CD4-positive, alpha-beta T cell treated with Interleukin-1 beta for 1 hour (primary cell): ENCODE measurements around the gene ABCF2.

ENCODE experiments used
- DNase-seq, 2 donors: peaks; one replicate each; pipeline ENCODE4 v3.0.0-alpha.2; 2020 to 2022

ABCF2 gene

DNA sequence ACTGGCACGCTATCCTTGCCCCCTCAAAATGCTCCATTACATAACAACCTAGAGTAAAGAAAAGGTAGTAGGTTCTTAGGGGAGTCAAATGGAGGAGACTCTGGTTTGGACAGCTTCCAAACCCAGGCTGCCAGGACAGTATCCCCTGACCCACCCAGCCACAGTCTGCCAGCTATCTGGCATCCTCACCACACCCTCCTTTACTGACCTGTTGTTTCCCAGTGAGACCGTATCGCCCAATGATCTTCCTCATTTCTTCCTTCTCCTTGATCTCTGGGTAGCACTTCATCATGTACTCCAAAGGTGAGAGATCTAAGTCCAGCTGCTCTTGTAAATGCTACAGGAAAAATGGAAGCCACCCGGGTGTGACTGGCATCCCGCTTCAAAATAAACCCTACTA is 11.6 kb downstream of the ABCF2 start:
- no peak for DNase-seq

DNA sequence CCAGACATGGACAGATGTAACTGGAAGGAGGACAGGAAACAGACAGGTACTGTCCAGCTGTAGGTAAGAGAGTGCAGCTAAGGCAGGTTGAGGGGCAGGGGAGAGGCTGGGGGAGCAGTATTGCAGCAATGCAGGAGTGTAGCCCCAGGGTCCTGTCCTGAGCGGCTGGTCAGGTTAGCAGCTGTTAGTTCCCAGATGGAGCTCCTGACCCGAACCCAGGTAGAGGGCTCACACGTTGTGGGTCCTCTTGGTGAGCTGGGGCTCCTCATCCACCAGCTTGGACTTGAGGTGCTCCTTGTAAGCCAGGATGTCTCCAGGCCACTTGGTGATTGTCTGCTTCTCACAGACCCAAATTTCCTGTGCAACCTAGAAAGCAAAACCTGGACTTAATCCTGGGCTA is 13.2 kb downstream of the ABCF2 start:
- no peak for DNase-seq

- DNase-seq = no peak
Measured at GRCh38 chr7:151212626-151213025, 14.4 kb downstream of the ABCF2 start.

- no peak for DNase-seq
Measured at GRCh38 chr7:151211155-151211772, 15.7 kb downstream of the ABCF2 start.

GRCh38 chr7:151210087-151210854 is 16.7 kb downstream of the ABCF2 start, which contains the start of gene H2BK1:
TSS of gene H2BK1 (minus strand) at chr7:151210488. CDS start at chr7:151210318, 170 bp downstream.
- DNase-seq = no peak

DNA sequence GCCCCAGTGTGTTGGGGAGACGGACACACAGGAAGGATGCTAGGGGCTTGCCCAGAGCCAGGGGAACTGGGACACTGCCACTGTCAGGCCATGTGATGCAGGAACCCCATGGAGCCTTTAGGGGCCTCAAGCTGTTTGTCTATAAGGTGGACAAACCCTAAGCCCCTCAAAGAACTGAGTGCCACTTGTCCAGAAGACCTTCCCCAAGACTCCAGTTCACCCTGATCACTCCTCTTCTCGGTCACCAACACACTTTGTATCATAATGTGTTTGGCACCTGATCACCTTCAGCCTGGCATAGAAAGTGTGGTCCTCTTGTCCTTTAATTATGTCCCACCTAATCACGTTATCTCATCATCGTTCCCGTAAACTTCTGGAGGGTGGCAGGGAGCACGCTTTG is 17.4 kb downstream of the ABCF2 start:
- DNase-seq = no peak

GRCh38 chr7:151208253-151208862 is 18.6 kb downstream of the ABCF2 start:
- no peak for DNase-seq

- DNase-seq = no peak
Measured at GRCh38 chr7:151207804-151208203, 19.2 kb downstream of the ABCF2 start.

DNA sequence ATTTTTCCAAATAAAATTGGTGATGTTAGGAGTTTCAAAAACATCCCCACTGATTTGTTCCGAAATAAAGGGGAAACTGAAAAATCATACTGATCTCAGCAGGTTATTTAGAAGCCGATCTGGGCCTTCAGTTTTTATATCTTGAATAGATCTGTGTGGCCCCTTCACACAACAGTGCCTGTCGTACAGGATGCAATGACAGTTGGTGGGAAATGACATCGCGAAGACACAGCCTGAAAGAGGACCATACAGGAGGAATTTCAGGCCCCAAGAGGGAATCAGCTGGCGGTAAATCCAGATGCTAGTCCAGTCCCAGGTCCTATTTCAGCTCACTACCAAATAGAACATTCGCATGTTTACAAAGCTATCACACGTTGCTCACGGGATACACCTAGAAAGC is 19.7 kb downstream of the ABCF2 start:
- peak in 1 of 2 donors; percentile 17 for DNase-seq

DNA sequence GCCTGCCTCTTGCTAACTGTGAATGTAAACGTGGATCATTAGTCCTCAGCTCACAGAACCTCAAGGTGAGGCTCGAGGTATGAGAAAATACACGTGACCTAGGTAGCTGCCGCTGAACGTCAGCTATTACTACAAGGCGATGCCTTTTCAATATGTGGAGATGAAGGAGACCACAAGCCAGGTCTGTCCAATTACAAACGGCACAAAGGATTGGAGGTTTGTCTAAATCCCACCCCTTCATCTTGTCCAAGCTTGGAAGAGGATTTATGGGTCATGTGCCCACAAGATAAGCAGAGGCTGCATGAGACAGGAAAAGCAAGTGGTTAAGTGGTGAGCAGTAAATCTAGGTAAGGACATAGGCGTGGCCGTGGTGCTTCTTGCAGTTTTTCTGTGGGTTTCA is 20.1 kb downstream of the ABCF2 start:
- peak; percentile 22 to 67 for DNase-seq

- no peak for DNase-seq
Measured at GRCh38 chr7:151205730-151206129, 21.3 kb downstream of the ABCF2 start.

DNA sequence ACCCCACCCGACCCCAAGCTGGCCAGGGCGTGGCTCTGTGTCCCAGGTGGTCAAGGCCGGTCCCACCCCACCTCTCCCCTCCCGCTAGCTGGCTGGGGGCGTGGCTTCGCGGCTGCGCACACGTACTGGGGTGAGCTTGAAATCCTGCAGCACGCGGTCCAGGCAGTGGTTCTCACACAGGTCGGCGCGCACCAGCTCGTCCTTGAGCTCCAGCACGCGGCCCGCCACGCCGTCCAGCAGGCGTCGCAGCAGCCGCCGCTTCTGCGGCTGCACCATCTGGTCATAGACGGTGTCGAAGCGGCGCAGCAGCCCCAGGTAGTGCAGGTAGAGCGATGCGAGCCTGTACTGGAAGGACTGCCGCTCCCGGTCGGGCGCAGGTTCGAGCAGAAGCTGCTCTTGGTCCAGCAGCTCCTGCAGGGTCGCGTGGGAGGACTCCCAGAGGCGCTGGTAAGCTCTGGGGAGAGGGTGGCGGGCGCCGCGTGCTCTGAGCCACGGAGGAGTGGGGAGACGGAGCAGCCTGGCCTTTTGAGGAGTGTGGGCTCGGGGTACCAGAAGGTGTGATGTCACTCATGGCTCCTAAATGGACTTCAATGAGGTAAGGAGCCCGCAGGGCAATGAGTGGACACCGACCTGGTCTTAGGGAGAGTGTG is 22.5 kb downstream of the ABCF2 start:
- peak in 1 of 2 donors; percentile 10 for DNase-seq

GRCh38 chr7:151202836-151203235 is 24.2 kb downstream of the ABCF2 start:
- DNase-seq = no peak

GRCh38 chr7:151201751-151202150 is 25.3 kb downstream of the ABCF2 start:
- no peak for DNase-seq

DNA sequence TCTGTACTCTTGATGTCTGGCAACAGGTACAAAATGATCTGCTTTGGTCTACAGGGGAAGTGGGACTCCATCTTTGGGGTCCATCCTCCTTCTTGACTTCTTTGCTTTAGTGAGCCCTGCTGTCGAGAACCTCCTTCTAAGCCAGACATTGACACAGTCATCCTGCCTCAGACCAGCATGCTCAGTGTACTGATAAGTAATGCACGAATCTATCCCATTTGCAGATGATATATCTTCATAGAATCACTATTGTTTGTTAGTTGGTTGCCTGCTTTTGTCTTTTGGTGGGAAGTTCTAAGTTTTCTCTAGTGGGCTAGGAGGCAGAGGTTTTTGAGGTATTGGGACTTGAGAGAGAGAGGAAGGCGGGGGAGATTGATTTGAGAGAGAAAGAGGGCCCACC is 25.7 kb downstream of the ABCF2 start:
- no peak for DNase-seq

DNA sequence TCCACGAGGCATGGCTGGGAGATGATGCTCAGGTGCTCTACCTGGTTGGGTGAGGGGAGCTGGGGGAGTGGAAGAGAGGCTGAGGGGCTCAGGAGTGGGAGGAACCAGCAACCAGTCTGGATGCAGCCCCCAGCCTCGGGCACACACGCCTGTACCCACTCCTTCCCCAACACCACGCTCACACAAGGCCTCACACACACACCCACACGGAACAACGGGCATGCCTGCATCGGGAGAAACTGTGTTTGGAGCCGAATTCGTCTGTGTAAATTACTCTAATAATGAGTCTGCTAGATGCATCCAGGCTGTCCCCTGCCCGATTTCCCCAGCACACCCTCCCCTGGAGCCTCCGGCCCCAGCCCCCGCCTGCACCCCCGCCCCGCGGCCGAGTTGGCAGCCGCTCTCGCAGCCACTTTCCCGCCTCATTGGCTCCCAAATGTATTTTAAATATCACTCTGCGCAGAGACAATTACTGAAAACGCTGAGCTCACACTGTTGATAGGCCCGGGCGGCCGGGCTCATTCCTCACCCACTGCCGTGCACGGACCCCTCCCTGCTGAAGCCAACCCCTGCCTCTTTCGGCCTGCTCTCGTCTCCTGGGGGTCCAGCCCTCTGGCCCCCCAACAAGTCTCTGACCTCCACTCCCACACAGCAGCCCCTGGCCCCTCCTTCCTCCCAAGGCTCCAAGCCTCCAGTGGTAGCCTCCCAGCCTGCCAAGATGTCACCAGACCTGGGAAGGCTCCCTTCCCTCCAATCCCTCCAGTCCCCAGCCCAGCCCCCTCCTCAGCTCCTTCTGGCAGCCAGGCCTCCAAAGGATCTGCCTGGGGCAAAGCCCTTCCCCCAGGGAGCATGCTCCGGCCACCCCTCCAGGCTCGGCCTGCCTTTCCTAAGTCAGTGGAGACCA is 27.8 kb downstream of the ABCF2 start:
- no peak for DNase-seq

GRCh38 chr7:151197932-151198331 is 29.1 kb downstream of the ABCF2 start:
- DNase-seq = no peak

DNA sequence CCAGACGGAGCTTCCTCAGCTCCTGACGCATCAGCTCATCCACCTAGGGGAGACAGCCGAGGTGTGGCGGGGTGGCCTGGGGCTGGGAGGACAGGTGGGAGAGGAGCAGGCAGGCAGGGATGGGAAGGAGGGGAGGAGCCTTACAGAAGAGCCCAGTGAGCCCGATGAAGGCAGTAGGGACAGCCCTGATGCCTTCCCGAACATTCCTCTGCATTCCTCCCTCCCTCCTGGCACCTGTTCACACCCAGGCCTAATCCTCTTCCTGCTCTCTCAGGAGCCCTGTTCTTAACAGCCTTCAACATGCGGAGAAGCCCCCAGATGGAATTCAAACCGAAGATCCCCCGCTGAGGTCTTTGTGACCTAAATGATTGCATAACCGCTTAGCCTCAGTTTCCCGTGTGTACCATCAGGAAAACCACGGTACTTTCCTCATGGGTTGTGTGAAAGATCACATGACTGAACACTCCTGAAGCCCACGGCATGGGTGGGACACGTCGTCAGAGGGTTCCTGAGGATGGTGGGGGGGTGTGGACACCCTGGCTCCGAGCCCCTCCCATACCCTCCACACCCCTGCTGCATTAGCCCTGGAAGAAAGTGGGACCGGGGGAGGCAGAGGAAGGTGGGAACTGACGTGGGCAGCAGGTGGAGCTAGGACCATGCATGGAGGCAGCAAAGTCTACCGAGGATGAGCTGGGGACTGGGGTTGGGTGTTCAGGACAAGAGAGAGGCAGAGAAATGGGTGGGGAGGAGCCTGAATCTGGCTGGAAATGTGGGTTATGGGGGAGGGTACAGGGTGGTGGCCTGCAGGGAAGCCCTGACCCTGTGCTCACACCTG is 31.2 kb downstream of the ABCF2 start:
- DNase-seq = peak in 1 of 2 donors; percentile 10

DNA sequence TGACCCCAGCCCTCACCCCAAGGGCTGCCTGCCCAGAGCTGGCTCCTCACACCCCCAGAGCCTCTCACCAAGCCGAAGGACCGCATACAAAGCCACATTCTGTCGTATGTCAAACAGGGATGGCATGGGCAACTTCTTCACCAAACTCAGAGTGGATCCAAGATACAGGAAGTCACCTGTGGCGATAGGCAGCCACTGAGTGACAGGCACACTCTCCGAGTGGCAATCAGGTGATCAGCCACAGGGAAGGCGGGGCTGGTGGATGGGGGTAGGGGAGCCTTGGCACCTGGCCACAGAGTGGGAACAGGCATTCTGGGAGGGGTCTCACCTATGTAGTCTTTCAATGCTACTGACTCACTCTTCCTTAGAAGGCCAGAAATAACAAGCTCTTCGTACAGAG is 32.8 kb downstream of the ABCF2 start:
- no peak for DNase-seq

DNA sequence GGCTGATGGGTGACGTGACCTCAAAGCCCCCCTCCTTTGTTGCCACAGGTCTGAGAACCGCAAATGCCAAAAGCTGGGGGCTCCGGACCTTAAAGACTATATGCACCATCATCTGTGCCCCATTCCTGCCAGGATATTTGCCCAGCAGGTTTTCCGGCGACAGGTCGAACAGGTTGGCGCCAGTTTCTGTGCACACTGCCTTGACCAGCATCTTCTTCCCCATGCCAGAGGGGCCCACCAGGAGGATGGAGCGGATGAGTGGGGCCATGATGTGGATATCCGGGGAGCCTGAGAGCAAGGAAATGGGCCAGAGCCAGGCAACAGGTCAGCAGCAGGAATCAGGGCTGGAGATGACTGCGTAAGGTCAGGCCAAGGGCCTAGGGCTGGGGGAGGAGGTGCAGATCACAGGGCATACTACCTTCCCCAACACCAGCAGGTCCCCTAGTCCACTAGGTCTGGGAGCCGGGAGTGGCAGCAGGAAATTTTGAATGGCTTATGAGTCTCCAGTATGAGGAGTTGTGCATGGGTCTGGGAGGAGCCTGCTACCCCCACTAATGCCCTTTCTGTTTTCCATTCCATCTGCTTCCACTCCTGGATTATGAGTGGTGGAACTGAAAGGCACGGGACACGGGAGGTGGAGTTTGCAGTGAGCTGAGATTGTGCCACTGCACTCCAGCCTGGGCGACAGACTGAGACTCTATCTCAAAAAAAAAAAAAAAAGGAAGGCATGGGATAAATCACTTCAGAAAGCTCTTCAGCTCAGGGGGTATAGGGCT is 33.6 kb downstream of the ABCF2 start:
- no peak for DNase-seq
